Stimulated activated CD4-positive, alpha-beta T cell treated with anti-CD3 and anti-CD28 coated beads, Interleukin-2, amount 100 ng/mL, for 24 hours (primary cell): ENCODE data around the gene FCAR.
"Not testable (repeated sequence)": the region's sequence is repeated elsewhere in the genome, so short reads cannot be mapped to it uniquely, and the experiment has no call there.

Experiments
- DNase-seq, 2 donors: peaks; one replicate each; pipeline ENCODE4 v3.0.0-alpha.2; 2020

FCAR gene

DNA sequence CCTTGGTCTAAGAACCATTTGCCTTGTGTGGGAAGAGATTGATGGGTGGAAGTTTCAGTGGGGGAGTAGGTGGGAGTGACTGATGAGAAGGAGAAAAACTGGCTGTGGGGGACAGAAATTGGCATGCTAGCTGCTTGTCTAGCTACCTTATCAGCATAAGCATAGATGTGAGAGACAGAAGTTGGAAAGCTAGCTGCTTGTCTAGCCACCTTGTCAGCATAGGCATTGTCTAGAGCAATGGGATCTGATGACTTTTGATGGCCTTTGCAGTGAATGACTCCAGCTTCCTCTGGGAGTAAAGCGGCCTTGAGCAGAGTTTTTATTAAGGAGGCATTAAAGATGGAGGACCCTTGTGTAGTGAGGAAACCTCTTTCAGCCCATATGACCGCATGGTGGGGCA lies 22.0 kb downstream of the FCAR start:
- no peak for DNase-seq

DNA sequence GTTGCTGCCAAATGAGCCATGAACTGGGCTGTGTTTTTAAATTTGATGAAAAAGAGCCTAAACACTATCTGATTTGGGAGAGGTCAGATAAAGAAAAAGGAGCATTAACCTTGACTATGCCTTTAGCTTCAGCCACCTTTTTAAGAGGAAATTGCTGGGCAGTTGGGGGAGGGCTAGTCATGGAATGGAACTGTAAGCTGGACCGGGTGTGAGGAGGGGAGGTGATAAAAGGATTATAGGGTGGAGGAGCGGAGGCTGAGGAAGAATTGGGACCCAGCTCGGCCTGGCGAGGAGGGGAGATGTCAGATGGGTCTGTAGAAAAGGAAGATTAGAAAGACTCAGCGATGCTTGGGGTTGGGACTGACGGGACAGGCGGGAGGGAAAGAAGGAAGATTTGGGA lies 24.6 kb downstream of the FCAR start:
- not testable (repeated sequence) for DNase-seq

DNA sequence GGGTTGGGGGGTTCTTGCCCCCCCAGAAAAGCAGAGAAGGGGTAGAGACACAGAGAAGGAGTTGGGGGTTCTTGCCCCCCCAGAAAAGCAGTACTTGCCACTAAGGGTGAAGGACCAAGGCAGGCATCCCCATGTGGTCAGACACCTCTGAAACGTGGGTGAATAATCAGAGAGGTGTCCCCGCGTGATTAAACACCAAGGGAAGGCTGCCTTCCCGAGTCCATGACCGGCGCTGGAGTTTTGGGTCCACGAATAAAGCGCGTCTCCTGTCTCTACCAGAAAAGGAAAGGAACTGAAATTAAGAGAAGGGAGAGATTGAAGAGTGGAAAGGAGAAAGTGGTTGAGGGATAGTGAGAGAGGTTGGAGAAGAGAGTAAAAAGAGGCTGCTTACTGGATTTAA lies 25.6 kb downstream of the FCAR start:
- not testable (repeated sequence) for DNase-seq

DNA sequence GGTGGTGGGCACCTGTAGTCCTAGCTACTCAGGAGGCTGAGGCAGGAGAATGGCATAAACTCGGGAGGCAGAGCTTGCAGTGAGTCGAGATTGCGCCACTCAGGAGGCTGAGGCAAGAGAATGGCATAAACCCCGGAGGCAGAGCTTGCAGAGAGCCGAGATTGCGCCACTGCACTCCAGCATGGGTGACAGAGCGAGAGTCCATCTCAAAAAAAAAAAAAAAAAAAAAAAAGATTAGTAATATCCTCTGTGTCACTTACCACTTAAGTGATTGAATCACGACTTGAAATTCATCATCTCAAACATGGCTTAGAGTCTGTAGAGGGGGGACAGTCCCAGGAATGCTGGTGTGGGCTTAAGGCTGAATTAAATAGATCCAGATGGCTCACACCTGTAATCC lies 27.1 kb downstream of the FCAR start:
- DNase-seq, result not testable (repeated sequence)

DNA sequence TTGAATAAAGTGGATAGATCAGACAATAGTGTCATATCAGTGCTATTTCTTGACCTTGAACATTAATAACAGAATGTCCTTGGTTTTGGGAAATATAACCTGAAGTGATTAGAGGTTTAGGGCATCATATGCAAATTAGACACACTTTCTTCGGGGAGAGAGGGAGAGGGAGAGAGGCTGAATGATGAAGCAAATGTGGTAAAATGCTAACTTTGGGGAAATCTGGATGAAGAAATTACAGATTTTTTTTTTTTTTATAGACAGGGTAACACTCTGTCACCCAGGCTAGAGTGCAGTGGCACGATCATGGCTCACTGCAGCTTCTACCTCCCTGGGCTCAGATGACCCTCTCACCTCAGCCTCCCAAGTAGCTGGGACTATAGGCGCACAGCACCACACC lies 28.0 kb downstream of the FCAR start:
- no peak for DNase-seq

DNA sequence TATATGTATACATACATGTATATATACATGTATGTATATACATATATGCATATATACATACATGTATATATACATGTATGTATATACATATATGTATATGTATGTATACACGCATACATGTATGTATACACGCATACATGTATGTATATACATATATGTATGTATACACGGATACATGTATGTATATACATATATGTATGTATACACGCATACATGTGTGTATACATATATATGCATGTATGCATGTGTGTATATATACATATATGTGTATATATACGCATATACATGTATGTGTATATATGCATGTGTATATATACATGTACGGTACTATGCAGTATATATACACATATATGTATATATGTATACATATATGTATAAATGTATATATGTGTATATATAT lies 29.3 kb downstream of the FCAR start:
- DNase-seq, result no peak

DNA sequence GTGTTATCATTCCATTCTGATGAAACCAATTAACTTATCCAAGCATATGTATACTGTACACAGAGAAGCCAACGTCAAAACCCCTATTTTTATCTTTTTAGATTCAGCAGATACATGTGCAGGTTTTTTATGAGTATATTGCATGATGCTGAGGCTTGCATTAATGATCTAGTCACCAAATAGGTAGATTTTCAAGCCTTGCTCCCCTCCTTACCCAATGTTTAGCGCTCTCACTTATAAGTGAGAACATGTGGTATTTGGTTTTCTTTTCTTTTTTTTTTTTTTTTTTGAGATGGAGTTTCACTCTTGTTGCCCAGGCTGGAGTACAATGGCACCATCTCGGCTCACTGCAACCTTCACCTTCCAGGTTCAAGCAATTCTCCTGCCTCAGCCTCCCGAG lies 30.2 kb downstream of the FCAR start:
- not testable (repeated sequence) for DNase-seq

DNA sequence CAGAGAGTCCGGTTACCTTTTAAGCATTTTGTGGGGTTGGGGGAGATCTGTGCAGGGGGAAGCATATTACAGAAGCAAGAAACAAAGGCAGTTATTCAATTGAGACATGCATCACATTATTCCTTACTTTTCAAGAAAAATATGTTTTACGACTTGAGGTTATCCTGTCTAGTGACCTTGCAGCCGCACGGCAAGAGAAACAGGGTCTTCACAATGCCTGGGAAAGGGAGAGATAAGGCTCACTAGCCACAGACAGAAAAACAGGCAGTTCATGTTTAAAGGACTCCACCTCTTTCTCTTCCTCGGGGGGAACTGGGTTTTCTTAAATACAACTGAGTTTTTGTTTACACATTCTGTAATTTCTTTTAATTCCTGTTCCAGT lies 31.4 kb downstream of the FCAR start:
- no peak for DNase-seq

DNA sequence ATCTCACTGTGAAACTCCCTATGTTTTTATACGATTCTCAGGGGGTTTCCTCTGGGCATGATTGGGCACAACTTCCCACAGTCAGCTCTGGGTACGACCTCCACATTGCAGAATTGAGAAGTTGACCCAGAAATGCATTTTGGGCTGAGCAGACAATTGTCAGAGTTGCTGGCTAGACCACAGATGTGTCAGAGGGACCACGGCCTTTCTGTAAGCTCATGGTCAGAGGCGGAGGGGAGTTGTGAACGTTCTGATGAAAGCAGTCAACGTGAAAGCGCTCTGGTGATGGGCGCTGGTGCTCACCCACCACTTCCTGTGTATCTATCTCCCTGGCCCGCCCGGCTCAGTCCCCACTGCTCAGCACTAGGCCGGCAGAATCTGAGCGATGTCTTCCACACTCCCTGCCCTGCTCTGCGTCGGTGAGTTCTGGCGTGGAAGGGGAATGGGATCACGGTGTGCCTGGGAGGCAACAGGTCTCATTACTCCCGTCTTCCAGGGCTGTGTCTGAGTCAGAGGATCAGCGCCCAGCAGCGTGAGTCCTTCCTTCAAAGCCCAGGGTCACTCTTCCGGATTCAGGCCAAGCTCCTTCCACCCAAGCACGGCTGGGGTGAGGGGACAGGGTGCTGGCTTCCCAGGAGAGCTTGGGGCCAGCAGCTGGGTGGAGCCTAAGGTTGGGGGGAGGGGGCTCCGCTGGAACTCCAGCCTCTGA lies 31.9 kb downstream of the FCAR start, which contains the start of gene NCR1:
Gene NCR1, plus strand, starts transcription at position 346 of the 709 bp plus-strand sequence. Its CDS starts 40 bp downstream, at position 386.
- no peak for DNase-seq

DNA sequence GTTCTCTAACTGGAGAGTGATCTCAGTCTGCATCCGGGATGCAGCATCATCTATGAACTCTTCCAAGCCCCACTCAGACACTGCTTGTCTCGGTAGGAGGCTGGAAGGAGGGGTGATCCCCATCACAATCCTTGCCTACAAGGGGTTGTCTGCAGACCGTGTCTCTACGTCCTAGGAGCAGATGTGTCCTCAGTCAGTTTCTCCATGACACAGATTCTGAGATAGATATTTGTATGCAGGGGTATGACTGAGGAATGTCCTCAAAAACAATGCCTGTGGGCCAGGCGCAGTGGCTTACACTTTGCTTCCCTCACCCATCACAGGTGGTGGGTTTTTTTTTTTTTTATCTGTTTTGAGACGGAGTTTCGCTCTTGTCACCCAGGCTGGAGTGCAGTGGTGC lies 32.8 kb downstream of the FCAR start:
- no peak for DNase-seq

DNA sequence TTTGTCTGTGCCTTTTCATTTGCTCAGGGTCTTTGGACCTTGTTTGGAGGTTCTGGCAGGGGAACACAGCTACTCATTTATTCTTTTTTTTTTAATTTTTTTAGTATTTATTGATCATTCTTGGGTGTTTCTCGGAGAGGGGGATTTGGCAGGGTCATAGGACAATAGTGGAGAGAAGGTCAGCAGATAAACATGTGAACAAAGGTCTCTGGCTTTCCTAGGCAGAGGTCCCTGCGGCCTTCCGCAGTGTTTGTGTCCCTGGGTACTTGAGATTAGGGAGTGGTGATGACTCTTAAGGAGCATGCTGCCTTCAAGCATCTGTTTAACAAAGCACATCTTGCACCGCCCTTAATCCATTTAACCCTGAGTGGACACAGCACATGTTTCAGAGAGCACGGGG lies 33.9 kb downstream of the FCAR start:
- DNase-seq, result not testable (repeated sequence)

DNA sequence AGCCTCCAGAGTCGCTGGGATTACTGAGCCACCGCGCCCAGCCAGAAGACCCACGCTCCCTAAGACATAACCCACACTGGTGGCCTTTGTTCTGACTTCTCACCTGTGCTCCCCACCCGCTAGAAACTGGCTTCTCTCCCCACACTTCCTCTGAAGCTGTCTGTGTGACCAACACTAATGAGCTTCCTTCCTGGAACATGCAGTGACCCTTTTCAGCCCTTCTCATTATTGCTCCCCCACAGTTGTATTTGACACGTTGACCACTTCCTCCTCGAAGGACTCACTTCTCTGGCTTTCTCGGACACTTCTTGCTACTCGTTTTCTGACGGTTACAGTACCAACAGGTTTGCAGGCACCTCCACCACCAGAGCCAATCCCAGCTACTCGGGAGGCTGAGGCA lies 42.8 kb downstream of the FCAR start:
- DNase-seq, result no peak

DNA sequence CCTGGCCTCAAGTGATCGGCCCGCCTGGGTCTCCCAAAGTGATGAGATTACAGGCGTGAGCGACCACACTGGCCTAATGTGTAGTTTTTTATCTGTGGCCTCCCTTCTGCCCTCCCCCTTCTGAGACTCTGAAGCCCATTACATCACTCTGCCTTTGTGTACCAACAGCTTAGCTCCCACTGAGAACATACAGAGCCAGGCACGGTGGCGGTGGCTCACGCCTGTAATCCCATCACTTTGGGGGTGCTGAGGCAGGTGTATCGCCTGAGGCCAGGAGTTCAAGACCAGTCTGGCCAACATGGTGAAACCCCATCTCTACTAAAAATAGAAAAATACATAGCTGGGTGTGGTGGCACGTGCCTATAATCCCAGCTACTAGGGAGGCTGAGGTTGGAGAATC lies 44.5 kb downstream of the FCAR start:
- DNase-seq, result no peak

DNA sequence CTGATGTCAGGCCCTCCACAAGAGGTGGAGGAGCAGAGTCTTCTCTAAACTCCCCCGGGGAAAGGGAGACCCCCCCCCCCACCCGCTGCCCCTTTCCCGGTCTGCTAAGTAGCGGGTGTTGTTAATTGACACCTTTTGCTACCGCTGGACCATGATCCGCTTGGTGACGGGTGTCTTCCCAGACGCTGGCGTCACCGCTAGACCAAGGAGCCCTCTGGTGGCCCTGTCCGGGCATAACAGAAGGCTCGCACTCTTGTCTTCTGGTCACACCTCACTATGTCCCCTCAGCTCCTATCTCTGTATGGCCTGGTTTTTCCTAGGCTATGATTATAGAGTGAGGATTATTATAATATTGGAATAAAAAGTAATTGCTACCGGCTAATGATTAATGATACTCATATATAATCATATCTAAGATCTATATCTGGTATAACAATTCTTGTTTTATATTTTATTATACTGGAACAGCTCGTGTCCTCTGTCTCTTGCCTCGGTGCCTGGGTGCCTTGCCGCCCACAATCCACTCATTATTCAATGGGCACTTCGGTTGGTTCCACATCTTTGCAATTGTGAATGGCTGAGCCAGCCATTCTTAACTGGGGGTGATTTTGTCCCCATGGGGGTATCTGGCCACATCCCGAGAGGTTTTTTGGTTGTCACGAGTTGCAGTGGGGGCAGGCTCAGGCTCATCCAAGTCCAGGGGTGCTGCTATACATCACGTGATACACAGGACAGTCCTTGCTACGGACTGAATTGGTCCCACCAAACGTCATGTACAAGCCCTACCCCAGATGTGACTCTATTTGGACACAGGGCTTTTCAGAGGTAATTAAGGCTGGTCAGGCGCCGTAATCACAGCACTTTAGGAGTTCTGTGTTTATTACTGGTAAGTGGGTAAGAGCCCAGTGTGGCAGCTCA lies 45.9 kb downstream of the FCAR start:
- peak in 1 of 2 donors; percentile 3 for DNase-seq

DNA sequence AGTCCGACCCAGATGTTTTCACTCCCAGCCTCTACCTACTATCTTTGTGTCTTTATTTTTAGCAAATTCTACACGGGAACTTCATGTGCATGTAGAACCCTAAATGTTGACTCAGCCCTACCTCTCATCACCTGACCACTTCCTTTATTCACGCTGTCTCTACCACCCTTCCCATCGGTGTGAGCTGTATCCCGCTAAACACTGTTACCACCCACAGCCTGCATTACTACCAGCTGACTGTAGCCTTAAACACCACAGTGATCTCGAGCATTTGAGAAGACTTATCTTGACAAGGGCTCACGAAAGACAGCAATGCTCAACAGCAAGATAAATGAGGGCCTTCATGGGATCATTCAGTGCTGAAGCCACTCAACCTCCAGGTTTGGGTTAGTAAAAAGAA lies 47.0 kb downstream of the FCAR start:
- DNase-seq, result no peak

DNA sequence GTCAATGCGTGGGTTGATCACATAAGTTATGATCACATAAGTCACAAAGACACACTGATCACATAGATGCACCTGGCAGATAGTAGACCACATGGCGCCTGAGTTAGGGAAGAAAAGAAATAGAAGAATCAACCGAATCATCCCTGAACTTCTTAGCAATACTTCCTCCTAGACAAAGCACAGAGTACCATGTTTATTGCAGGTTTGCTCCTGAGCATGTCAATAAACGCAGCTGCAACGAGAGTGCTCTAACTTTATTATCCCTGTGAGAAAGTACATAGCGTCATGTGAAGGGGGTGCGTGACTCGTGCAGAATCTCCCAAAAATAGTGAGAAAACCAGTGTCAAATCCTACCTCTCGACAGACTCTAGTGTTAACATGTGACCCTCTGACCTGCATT lies 49.2 kb downstream of the FCAR start:
- DNase-seq, result no peak

DNA sequence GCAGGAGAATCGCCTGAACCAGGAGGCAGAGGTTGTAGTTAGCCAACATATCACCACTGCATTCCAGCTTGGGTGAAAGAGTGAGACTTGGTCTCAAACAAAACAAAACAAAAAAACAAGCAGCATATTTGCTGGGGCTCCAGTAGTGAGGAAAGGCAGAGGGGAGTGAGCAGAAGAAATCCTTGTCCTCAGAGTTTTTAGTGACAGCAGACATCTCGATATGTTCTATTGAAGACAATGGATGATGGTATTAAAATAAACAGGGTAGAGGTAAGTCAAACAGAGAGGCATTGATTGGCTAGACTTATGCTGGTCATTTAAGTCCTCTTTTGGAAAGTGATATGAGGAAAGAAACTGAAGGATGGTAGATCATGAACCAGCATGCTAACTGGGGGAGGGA lies 54.3 kb downstream of the FCAR start:
- DNase-seq, result no peak

DNA sequence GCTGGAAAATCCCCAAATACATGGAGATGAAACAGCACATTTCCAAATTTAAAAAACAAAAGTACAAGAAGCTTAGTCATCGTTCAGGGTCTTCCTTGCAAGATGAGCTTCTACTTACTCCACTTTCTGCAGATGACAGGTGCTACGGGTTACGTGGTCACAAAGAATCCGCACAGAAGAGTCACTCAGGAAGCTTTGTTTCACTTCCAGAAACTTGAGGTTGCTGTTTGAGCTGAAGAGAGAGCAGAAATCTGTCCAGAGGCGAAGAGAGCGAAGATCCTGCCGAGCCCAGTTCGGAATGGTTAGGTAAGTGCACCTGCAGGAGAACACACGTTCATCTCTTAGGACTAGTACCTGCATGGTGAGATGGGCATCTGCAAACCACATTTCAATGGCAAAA lies 63.9 kb downstream of the FCAR start:
- DNase-seq, result no peak

DNA sequence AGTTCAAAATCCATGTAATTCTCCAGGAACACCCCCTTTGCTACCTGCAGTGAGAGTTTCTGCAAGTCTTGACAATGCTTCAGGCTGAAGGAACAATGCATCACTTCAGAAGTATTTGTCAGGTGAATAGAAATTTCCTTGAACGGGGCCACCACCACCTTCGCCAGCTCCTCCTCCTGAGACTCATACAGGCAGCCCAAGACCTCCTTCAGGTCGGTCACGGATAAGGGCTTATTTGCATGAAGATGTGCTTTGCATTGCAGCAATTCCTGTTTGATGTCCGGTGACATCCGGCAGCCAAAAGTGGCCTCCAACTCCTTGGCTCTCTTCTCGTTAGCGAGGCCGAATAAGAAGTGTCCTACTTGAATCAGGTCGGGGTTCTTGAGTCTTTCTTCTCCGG lies 64.9 kb downstream of the FCAR start:
- no peak for DNase-seq

DNA sequence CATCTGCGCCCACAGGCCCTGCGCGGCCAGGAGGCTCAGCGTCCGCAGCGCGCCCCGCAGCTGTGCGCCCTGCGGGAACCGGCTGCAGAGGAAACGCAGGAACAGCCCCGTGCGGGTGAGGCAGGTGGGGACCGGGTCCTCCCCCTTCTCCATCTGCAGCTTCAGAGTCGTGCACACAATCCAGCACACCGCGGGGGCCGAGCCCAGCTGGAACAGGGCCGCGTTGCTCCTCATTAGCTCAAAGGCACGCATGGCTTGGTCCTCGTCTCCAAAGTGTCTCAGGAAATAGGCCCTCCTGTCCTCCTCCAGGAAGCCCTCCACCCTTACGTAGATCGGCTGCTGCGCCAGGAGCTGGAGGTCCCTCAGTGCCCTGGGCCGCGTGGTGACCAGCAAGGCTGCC lies 65.5 kb downstream of the FCAR start:
- DNase-seq, result not testable (repeated sequence)
